HG03457 (cell line): ENCODE measurements around the gene FOXF2.

Source experiments
- ATAC-seq: cut with Tn5 transposase; IDR thresholded peaks from one replicate; pipeline ENCODE4 v1.9.1; 2021; ENCODE audit warnings: moderate number of reproducible peaks; ENCODE audit not compliant: unreplicated experiment

FOXF2 gene

GRCh38 chr6:1390133-1390945, 963 bp downstream of the FOXF2 start:
- no peak for ATAC-seq

- ATAC-seq: no peak
These were observed 1.8 kb downstream of the FOXF2 start for GRCh38 chr6:1390946-1391799.

GRCh38 chr6:1391800-1392309, 2.5 kb downstream of the FOXF2 start:
- no peak for ATAC-seq

- no peak for ATAC-seq
These were observed 3.7 kb downstream of the FOXF2 start for GRCh38 chr6:1392813-1393640.

GRCh38 chr6:1393641-1394283, 4.4 kb downstream of the FOXF2 start:
- ATAC-seq: no peak

- ATAC-seq: no peak
These were observed 5.4 kb downstream of the FOXF2 start for GRCh38 chr6:1394514-1395463.

- no peak for ATAC-seq
These were observed 6.1 kb downstream of the FOXF2 start for GRCh38 chr6:1395506-1395905.

GRCh38 chr6:1395941-1396908, 6.8 kb downstream of the FOXF2 start:
- no peak for ATAC-seq

- no peak for ATAC-seq
These were observed 7.8 kb downstream of the FOXF2 start for GRCh38 chr6:1396952-1397868.

- ATAC-seq: no peak
These were observed 9.9 kb downstream of the FOXF2 start for GRCh38 chr6:1399085-1399780.

GRCh38 chr6:1400126-1400850, 10.9 kb downstream of the FOXF2 start:
- no peak for ATAC-seq

- no peak for ATAC-seq
These were observed 13.0 kb downstream of the FOXF2 start for GRCh38 chr6:1402369-1402768.

- no peak for ATAC-seq
These were observed 13.5 kb downstream of the FOXF2 start for GRCh38 chr6:1402868-1403267.

- no peak for ATAC-seq
These were observed 14.7 kb downstream of the FOXF2 start for GRCh38 chr6:1403851-1404712.

GRCh38 chr6:1404713-1405098, 15.3 kb downstream of the FOXF2 start:
- no peak for ATAC-seq
